H1 (cell line): ENCODE data around the gene GSK3B.
"Not testable (repeated sequence)": the region's sequence is repeated elsewhere in the genome, so short reads cannot be mapped to it uniquely, and the experiment has no call there.

Source experiments
- BRCA1 ChIP-seq: IDR thresholded peaks from 2 replicates; pipeline ENCODE4 v1.6.1; 2012; ENCODE audit warnings: low read depth, low read length, improper control_type of control experiment
- EZH2 ChIP-seq: fragments of 200-600 bp; sonication (generic); IDR thresholded peaks from 2 replicates; pipeline ENCODE4 v1.7.1; 2012; ENCODE audit warnings: low read depth, mild to moderate bottlenecking, moderate library complexity, low read length, inconsistent platforms; ENCODE audit not compliant: severe bottlenecking
- HDAC6 ChIP-seq: IDR thresholded peaks from one replicate; pipeline ENCODE4 v1.7.1; 2012; ENCODE audit warnings: low read depth, mild to moderate bottlenecking, inconsistent platforms, low read length, moderate library complexity
- MAX ChIP-seq: IDR thresholded peaks from 2 replicates; pipeline ENCODE4 v1.6.1; 2012; ENCODE audit warnings: inconsistent platforms
- POLR2A ChIP-seq, 2 experiments: IDR thresholded peaks; 1 replicate in 1 of 2; 2 replicates in 1 of 2; pipeline ENCODE4 v1.6.1; 2011; ENCODE audit warnings: low read depth in 2 of 2, low read length in 2 of 2, mild to moderate bottlenecking in 2 of 2; ENCODE audit errors: control extremely low read depth in 1 of 2
- POU5F1 ChIP-seq: IDR thresholded peaks from 2 replicates; pipeline ENCODE4 v1.6.1; 2011; ENCODE audit warnings: low read depth, mild to moderate bottlenecking, low read length, moderate library complexity
- RFX5 ChIP-seq: IDR thresholded peaks from 2 replicates; pipeline ENCODE4 v1.6.1; 2011; ENCODE audit warnings: low read depth, low read length, improper control_type of control experiment, borderline replicate concordance
- SAP30 ChIP-seq: fragments of 300-600 bp; sonication (generic); IDR thresholded peaks from 2 replicates; pipeline ENCODE4 v1.7.1; 2012; ENCODE audit warnings: low read length, moderate library complexity, mild to moderate bottlenecking, inconsistent platforms; ENCODE audit not compliant: insufficient read depth, insufficient replicate concordance
- SP2 ChIP-seq: IDR thresholded peaks from 2 replicates; pipeline ENCODE4 v1.6.1; 2012; ENCODE audit warnings: mild to moderate bottlenecking, low read length, inconsistent platforms
- YY1 ChIP-seq: IDR thresholded peaks from 2 replicates; pipeline ENCODE4 v1.6.1; 2011; ENCODE audit warnings: low read depth, mild to moderate bottlenecking, low read length
- TF ChIP-seq, protein P1 (sequence below): IDR thresholded peaks from 2 replicates; pipeline ENCODE4 v1.6.1; 2011; ENCODE audit warnings: low read depth, mild to moderate bottlenecking, low read length; ENCODE audit not compliant: insufficient read depth
- TF ChIP-seq, protein P2 (sequence below), 3 experiments: IDR thresholded peaks; 1 replicate in 2 of 3; 2 replicates in 1 of 3; pipeline versions ENCODE4 v1.5.1 to v1.6.1; 2011; ENCODE audit warnings: low read length in 3 of 3, mild to moderate bottlenecking in 3 of 3, inconsistent platforms in 2 of 3, low read depth in 1 of 3, moderate library complexity in 1 of 3; ENCODE audit not compliant: insufficient read depth in 1 of 3; ENCODE audit errors: control extremely low read depth in 1 of 3

DNA sequence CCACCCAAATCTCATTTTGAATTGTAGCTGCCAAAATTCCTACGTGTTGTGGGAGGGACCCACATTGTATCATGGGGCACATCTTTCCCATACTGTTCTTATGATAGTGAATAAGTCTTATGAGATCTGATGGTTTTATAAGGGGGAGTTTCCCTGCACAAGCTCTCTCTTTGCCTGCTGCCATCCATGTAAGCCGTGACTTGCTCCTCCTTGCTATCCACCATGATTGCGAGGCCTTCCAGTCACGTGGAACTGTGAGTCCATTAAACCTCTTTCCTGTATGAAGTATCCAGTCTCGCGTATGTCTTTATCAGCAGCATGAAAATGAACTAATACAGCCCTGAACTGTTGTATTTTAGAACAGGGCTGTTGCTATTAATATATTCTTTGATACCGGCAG, 40.6 kb downstream of the GSK3B start:
- TF ChIP-seq, protein P1, sequence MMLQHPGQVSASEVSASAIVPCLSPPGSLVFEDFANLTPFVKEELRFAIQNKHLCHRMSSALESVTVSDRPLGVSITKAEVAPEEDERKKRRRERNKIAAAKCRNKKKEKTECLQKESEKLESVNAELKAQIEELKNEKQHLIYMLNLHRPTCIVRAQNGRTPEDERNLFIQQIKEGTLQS = not testable (repeated sequence)
- TF ChIP-seq, protein P2, sequence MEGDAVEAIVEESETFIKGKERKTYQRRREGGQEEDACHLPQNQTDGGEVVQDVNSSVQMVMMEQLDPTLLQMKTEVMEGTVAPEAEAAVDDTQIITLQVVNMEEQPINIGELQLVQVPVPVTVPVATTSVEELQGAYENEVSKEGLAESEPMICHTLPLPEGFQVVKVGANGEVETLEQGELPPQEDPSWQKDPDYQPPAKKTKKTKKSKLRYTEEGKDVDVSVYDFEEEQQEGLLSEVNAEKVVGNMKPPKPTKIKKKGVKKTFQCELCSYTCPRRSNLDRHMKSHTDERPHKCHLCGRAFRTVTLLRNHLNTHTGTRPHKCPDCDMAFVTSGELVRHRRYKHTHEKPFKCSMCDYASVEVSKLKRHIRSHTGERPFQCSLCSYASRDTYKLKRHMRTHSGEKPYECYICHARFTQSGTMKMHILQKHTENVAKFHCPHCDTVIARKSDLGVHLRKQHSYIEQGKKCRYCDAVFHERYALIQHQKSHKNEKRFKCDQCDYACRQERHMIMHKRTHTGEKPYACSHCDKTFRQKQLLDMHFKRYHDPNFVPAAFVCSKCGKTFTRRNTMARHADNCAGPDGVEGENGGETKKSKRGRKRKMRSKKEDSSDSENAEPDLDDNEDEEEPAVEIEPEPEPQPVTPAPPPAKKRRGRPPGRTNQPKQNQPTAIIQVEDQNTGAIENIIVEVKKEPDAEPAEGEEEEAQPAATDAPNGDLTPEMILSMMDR (IDR thresholded peaks at IDR 0.05; ENCODE audit: control extremely low read depth in 1 of 3, insufficient read depth in 1 of 3, low read depth in 1 of 3, low read length in 3 of 3) = not testable (repeated sequence)
- not testable (repeated sequence) for TF ChIP-seq HDAC6; POLR2A (IDR thresholded peaks at IDR 0.05; ENCODE audit: control extremely low read depth in 1 of 2, low read depth in 2 of 2, low read length in 2 of 2); YY1; SAP30; RFX5; EZH2; POU5F1; SP2; MAX; BRCA1
